Endodermal cell (in vitro differentiated cells): ENCODE data around the gene C6orf15. TPM values are rescaled to one million over a fixed set of nuclear protein-coding genes. Genes with fewer than 3 reads are reported as not detected.

Source experiments
- DNase-seq: peaks from one replicate; pipeline ENCODE4 v3.0.0-alpha.2; 2017
- H3K27ac ChIP-seq: 2 replicates; pipeline ENCODE4 v1.5.1; 2013; ENCODE audit warnings: mild to moderate bottlenecking, low read depth, low read length, moderate library complexity
- H3K27me3 ChIP-seq: 2 replicates; pipeline ENCODE4 v1.6.1; 2013; ENCODE audit warnings: mild to moderate bottlenecking, low read length, moderate library complexity; ENCODE audit not compliant: insufficient read depth, control insufficient read depth, poor library complexity, severe bottlenecking
- H3K36me3 ChIP-seq: 2 replicates; pipeline ENCODE4 v1.7.0; 2013; ENCODE audit warnings: mild to moderate bottlenecking, low read length, moderate library complexity; ENCODE audit not compliant: control insufficient read depth, insufficient read depth
- H3K4me1 ChIP-seq: one replicate; pipeline ENCODE4 v1.7.0; 2013; ENCODE audit warnings: low read length; ENCODE audit not compliant: control insufficient read depth, insufficient read depth
- H3K4me3 ChIP-seq: 2 replicates; pipeline ENCODE4 v1.5.1; 2013; ENCODE audit warnings: mild to moderate bottlenecking, low read length, moderate library complexity
- H3K9ac ChIP-seq: 2 replicates; pipeline ENCODE4 v1.6.1; 2013; ENCODE audit warnings: mild to moderate bottlenecking, low read length, moderate library complexity; ENCODE audit not compliant: poor library complexity, severe bottlenecking; ENCODE audit errors: extremely low read depth
- H3K9me3 ChIP-seq: 2 replicates; pipeline ENCODE4 v1.6.1; 2013; ENCODE audit warnings: mild to moderate bottlenecking, low read length, moderate library complexity; ENCODE audit not compliant: control insufficient read depth
- H3K27ac Mint-ChIP-seq: 2 replicates; pipeline ENCODE4 v1.8.0; 2020; ENCODE audit warnings: mixed read lengths
- H3K27me3 Mint-ChIP-seq: 2 replicates; pipeline ENCODE4 v1.8.0; 2021; ENCODE audit warnings: mild to moderate bottlenecking, mixed read lengths; ENCODE audit not compliant: insufficient read depth
- H3K36me3 Mint-ChIP-seq: 2 replicates; pipeline ENCODE4 v1.8.0; 2020; ENCODE audit warnings: low read depth, mixed read lengths
- H3K4me1 Mint-ChIP-seq: 2 replicates; pipeline ENCODE4 v1.8.0; 2020; ENCODE audit warnings: mixed read lengths
- H3K4me3 Mint-ChIP-seq: 2 replicates; pipeline ENCODE4 v1.8.0; 2020; ENCODE audit warnings: mild to moderate bottlenecking, moderate library complexity, mixed read lengths
- H3K9me3 Mint-ChIP-seq: 2 replicates; pipeline ENCODE4 v1.8.0; 2020; ENCODE audit warnings: mild to moderate bottlenecking, mixed read lengths
- CTCF ChIP-seq: fragments of 200-600 bp; sonication (generic); conservative IDR thresholded peaks from 2 replicates; pipeline ENCODE4 v1.5.0; 2021; ENCODE audit warnings: antibody characterized with exemption, mild to moderate bottlenecking
- WGBS, 2 experiments: methylation state at CpG; one replicate each; pipeline versions ENCODE4 v1.1.5 to v1.1.7; 2013; ENCODE audit warnings: missing lambda C conversion rate in 2 of 2, mixed read lengths in 1 of 2; ENCODE audit not compliant: insufficient coverage in 1 of 2, insufficient read length in 1 of 2; 5-methylcytosine and 5-hydroxymethylcytosine counted together
- total RNA-seq, 2 donors: library from RNA; stranded (reverse); fragmentation: NEBNext Ultra II Directional in 1 of 2; extraction: Animal tissue kit (Norgen Biotek cat#: 25700) in 1 of 2; gene quantifications; 2 replicates in 1 of 2; 3 replicates in 1 of 2; pipeline ENCODE4 v1.2.1, GENCODE V29; 2021

Gene C6orf15
- total RNA-seq, 2 donors from 2014 or later, result not detected

GRCh38 chr6:31110825-31111582 lies 1.4 kb downstream of the C6orf15 start:
- TF ChIP-seq CTCF, result peak; percentile 39
- Histone ChIP-seq H3K36me3 (no peaks in the 10 kb centered on the region), H3K4me3 (no peak overlapping the region), H3K9ac (no peak overlapping the region), H3K4me1 (peaks cover 9% of the 10 kb centered on the region), H3K9me3 (no peaks in the 10 kb centered on the region), H3K27ac (no peak overlapping the region), H3K27me3 (no peaks in the 10 kb centered on the region)
- H3K36me3 Mint-ChIP-seq, result no peaks in the 10 kb centered on the region
- WGBS, 2 experiments, result 74 to 92% methylated on average over 5 to 11 of the region's 11 CpGs
- H3K27ac Mint-ChIP-seq, result no peak overlapping the region
- peaks cover 17% of the 10 kb centered on the region for H3K27me3 Mint-ChIP-seq
- peaks cover 30% of the 10 kb centered on the region for H3K4me1 Mint-ChIP-seq
- H3K4me3 Mint-ChIP-seq, result no peak overlapping the region
- no peaks in the 10 kb centered on the region for H3K9me3 Mint-ChIP-seq
- DNase-seq, result peak; percentile 81

- Mint-ChIP-seq H3K9me3 (no peaks in the 10 kb centered on the region), H3K27ac (no peak overlapping the region), H3K4me1 (peaks cover 20% of the 10 kb centered on the region), H3K4me3 (no peak overlapping the region), H3K36me3 (no peaks in the 10 kb centered on the region), H3K27me3 (peaks cover 5% of the 10 kb centered on the region)
- WGBS, 2 experiments, result 78 to 82% methylated on average over 3 to 4 of the region's 4 CpGs
- no peaks in the 10 kb centered on the region for H3K36me3 ChIP-seq
- TF ChIP-seq CTCF, result no peak
- H3K27ac ChIP-seq, result no peak overlapping the region
- H3K27me3 ChIP-seq, result no peaks in the 10 kb centered on the region
- no peak overlapping the region for H3K4me3 ChIP-seq
- no peaks in the 10 kb centered on the region for H3K9me3 ChIP-seq
- no peak overlapping the region for H3K9ac ChIP-seq
- no peaks in the 10 kb centered on the region for H3K4me1 ChIP-seq
- peak; percentile 34 for DNase-seq
These were observed 5.3 kb downstream of the C6orf15 start for GRCh38 chr6:31107052-31107451.

- Histone ChIP-seq H3K4me3 (no peak overlapping the region), H3K27me3 (no peaks in the 10 kb centered on the region), H3K4me1 (no peaks in the 10 kb centered on the region), H3K9me3 (no peaks in the 10 kb centered on the region), H3K36me3 (no peaks in the 10 kb centered on the region), H3K9ac (no peak overlapping the region), H3K27ac (no peak overlapping the region)
- no peak for TF ChIP-seq CTCF
- DNase-seq, result no peak
- H3K27me3 Mint-ChIP-seq, result no peaks in the 10 kb centered on the region
- WGBS, 2 experiments, result 91 to 100% methylated on average over 2 of the region's 2 CpGs
- H3K4me1 Mint-ChIP-seq, result peaks cover 3% of the 10 kb centered on the region
- H3K4me3 Mint-ChIP-seq, result no peak overlapping the region
- no peaks in the 10 kb centered on the region for H3K9me3 Mint-ChIP-seq
- H3K27ac Mint-ChIP-seq, result no peak overlapping the region
- H3K36me3 Mint-ChIP-seq, result no peaks in the 10 kb centered on the region
These were observed 9.2 kb downstream of the C6orf15 start for GRCh38 chr6:31103136-31103535.
